ENCODE data around the gene INTS14.

DNA sequence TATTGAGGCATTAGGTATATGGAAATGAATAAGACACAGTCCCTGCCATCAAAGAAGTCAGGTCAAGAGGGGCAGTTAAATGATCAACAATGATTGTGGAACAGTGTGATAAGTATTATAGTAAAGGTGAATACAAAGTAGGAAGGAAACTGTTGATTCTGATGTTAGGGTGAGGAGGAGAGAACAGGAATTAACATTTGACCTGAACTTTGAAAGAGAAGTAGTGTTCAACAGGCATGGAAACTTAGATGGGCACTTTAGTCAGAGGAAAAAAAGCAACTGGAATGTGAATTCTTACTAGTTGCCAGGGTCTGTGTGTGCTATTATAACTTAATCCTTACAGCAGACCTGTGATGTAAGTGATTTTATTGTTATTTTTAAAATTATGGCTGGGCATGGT is 63.1 kb downstream of the INTS14 start:
- no peak for TF ChIP-seq SUZ12 (IDR thresholded peaks at IDR 0.05; ENCODE audit: extremely low read depth, insufficient read depth, insufficient read length)
- no peak for TF ChIP-seq ZNF274 (IDR thresholded peaks at IDR 0.05; ENCODE audit: low read depth, low read length)
- no peak for TF ChIP-seq YY1 (IDR thresholded peaks at IDR 0.05; ENCODE audit: insufficient read depth, insufficient read length)
